ENCODE measurements around the gene MAST1.
"Not testable (repeated sequence)": the region's sequence is repeated elsewhere in the genome, so short reads cannot be mapped to it uniquely, and the experiment has no call there.

MAST1 gene

GRCh38 chr19:12800923-12801465 is 37.3 kb upstream of the MAST1 start:
- no peak for DNase-seq (ENCODE audit: low read depth in 2 of 2)

- peak; percentile 70 to 72 for DNase-seq (ENCODE audit: low read depth in 2 of 2)
Observed at GRCh38 chr19:12801466-12802266, 36.6 kb upstream of the MAST1 start, which contains the start of the genes PRDX2 and THSD8. Gene PRDX2 (minus strand): TSS chr19:12801800. CDS start chr19:12801261, 539 bp downstream. Gene THSD8 (plus strand): TSS chr19:12802069. CDS start chr19:12802072, 3 bp downstream.

GRCh38 chr19:12802267-12803106 is 35.8 kb upstream of the MAST1 start:
- no peak for DNase-seq (ENCODE audit: low read depth in 2 of 2)

GRCh38 chr19:12804051-12804450 is 34.3 kb upstream of the MAST1 start:
- no peak for DNase-seq (ENCODE audit: low read depth in 2 of 2)

GRCh38 chr19:12806242-12807081 is 31.9 kb upstream of the MAST1 start, which contains the start of gene RNASEH2A:
Gene RNASEH2A (plus strand): TSS chr19:12806584. CDS start chr19:12806674, 90 bp downstream.
- peak; percentile 78 to 82 for DNase-seq (ENCODE audit: low read depth in 2 of 2)

GRCh38 chr19:12815088-12815487 is 23.2 kb upstream of the MAST1 start:
- no peak for DNase-seq (ENCODE audit: low read depth in 2 of 2)

GRCh38 chr19:12817188-12817587 is 21.1 kb upstream of the MAST1 start:
- not testable (repeated sequence) for DNase-seq (ENCODE audit: low read depth in 2 of 2)

- DNase-seq (ENCODE audit: low read depth in 2 of 2), result not testable (repeated sequence)
Observed at GRCh38 chr19:12817810-12818209, 20.5 kb upstream of the MAST1 start.

GRCh38 chr19:12821761-12822160 is 16.6 kb upstream of the MAST1 start:
- DNase-seq (ENCODE audit: low read depth in 2 of 2), result no peak

GRCh38 chr19:12825254-12826131 is 12.8 kb upstream of the MAST1 start:
- DNase-seq (ENCODE audit: low read depth in 2 of 2), result no peak

GRCh38 chr19:12828494-12828893 is 9.8 kb upstream of the MAST1 start:
- no peak for DNase-seq (ENCODE audit: low read depth in 2 of 2)

GRCh38 chr19:12833418-12833737 is 4.9 kb upstream of the MAST1 start:
- no peak for DNase-seq (ENCODE audit: low read depth in 2 of 2)

- DNase-seq (ENCODE audit: low read depth in 2 of 2), result no peak
Observed at GRCh38 chr19:12833738-12834565, 4.4 kb upstream of the MAST1 start.

- DNase-seq (ENCODE audit: low read depth in 2 of 2), result no peak
Observed at GRCh38 chr19:12834566-12834943, 3.8 kb upstream of the MAST1 start, which contains the start of gene RTBDN. Gene RTBDN (minus strand): TSS chr19:12834579. CDS start chr19:12829979, 4,600 bp downstream.

GRCh38 chr19:12834976-12835757 is 3.1 kb upstream of the MAST1 start:
- no peak for DNase-seq (ENCODE audit: low read depth in 2 of 2)

- DNase-seq (ENCODE audit: low read depth in 2 of 2), result no peak
Observed at GRCh38 chr19:12836529-12836863, 1.8 kb upstream of the MAST1 start.

- no peak for DNase-seq (ENCODE audit: low read depth in 2 of 2)
Observed at GRCh38 chr19:12837225-12837624, 1.1 kb upstream of the MAST1 start.

- DNase-seq (ENCODE audit: low read depth in 2 of 2), result no peak
Observed at GRCh38 chr19:12838886-12839756, 806 bp downstream of the MAST1 start.

All from stimulated activated CD8-positive, alpha-beta memory T cell treated with anti-CD3 and anti-CD28 coated beads, Interleukin-2, amount 100 ng/mL, for 48 hours (primary cell).